ENCODE measurements around the gene DCLK2.

DNA sequence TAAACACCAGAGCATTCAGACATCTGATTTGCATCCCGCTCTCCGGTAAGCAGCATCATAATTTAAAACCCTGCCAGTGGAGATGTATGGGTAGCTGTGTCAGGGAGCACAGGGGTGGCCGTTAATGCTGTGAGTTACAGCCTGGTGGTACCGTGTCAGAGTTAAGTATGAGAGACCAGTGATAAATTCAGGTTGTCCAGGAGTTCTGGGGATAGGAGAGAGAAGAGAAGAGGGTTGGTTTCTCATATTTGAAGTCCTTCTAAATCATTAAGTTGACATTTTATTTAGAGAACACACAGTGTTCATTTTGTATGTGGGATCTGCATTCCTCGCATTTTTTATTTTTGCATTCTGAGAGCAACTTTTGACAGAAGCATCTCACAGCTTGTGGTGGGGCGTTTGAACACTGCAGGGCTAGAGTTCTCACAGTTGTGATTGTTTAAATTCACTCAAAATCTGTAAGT is 157.6 kb downstream of the DCLK2 start:
- TF ChIP-seq EZH2phosphoT487 (conservative IDR thresholded peaks at IDR 0.05; ENCODE audit: low read length) = no peak
- TF ChIP-seq, protein P1, sequence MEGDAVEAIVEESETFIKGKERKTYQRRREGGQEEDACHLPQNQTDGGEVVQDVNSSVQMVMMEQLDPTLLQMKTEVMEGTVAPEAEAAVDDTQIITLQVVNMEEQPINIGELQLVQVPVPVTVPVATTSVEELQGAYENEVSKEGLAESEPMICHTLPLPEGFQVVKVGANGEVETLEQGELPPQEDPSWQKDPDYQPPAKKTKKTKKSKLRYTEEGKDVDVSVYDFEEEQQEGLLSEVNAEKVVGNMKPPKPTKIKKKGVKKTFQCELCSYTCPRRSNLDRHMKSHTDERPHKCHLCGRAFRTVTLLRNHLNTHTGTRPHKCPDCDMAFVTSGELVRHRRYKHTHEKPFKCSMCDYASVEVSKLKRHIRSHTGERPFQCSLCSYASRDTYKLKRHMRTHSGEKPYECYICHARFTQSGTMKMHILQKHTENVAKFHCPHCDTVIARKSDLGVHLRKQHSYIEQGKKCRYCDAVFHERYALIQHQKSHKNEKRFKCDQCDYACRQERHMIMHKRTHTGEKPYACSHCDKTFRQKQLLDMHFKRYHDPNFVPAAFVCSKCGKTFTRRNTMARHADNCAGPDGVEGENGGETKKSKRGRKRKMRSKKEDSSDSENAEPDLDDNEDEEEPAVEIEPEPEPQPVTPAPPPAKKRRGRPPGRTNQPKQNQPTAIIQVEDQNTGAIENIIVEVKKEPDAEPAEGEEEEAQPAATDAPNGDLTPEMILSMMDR (IDR thresholded peaks at IDR 0.05; ENCODE audit: insufficient read depth, low read length, poor library complexity, severe bottlenecking) = no peak

Measured in SU-DHL-6 (cell line).